HG02852 (cell line): ENCODE measurements around the gene TDRD10.
"Not testable (repeated sequence)": the region's sequence is repeated elsewhere in the genome, so short reads cannot be mapped to it uniquely, and the experiment has no call there.

Experiments
- ATAC-seq: cut with Tn5 transposase; IDR thresholded peaks from one replicate; pipeline ENCODE4 v1.9.1; 2021; ENCODE audit warnings: mild to moderate bottlenecking, moderate library complexity; ENCODE audit not compliant: unreplicated experiment

TDRD10 gene

GRCh38 chr1:154512760-154513159 is 10.7 kb downstream of the TDRD10 start:
- no peak for ATAC-seq

GRCh38 chr1:154514066-154514553 is 12.1 kb downstream of the TDRD10 start:
- ATAC-seq = no peak

- no peak for ATAC-seq
Measured at GRCh38 chr1:154517661-154518060, 15.6 kb downstream of the TDRD10 start.

- ATAC-seq = no peak
Measured at GRCh38 chr1:154519591-154519991, 17.6 kb downstream of the TDRD10 start.

GRCh38 chr1:154520333-154520732 is 18.3 kb downstream of the TDRD10 start:
- no peak for ATAC-seq

GRCh38 chr1:154521695-154522094 is 19.7 kb downstream of the TDRD10 start:
- ATAC-seq = no peak

GRCh38 chr1:154524881-154525280 is 22.9 kb downstream of the TDRD10 start:
- ATAC-seq = no peak

- ATAC-seq = no peak
Measured at GRCh38 chr1:154527192-154527591, 25.2 kb downstream of the TDRD10 start.

GRCh38 chr1:154529308-154529707 is 27.3 kb downstream of the TDRD10 start:
- no peak for ATAC-seq

GRCh38 chr1:154531950-154532349 is 29.9 kb downstream of the TDRD10 start:
- not testable (repeated sequence) for ATAC-seq

- ATAC-seq = no peak
Measured at GRCh38 chr1:154533952-154534844, 32.2 kb downstream of the TDRD10 start.

GRCh38 chr1:154536570-154536969 is 34.6 kb downstream of the TDRD10 start:
- no peak for ATAC-seq

- no peak for ATAC-seq
Measured at GRCh38 chr1:154539486-154540483, 37.8 kb downstream of the TDRD10 start.

- no peak for ATAC-seq
Measured at GRCh38 chr1:154541231-154541630, 39.2 kb downstream of the TDRD10 start.

- ATAC-seq = no peak
Measured at GRCh38 chr1:154546264-154547063, 44.4 kb downstream of the TDRD10 start.

GRCh38 chr1:154547105-154547732 is 45.2 kb downstream of the TDRD10 start:
- no peak for ATAC-seq

- no peak for ATAC-seq
Measured at GRCh38 chr1:154548028-154548427, 46.0 kb downstream of the TDRD10 start.

- no peak for ATAC-seq
Measured at GRCh38 chr1:154549202-154549770, 47.3 kb downstream of the TDRD10 start.

- ATAC-seq = no peak
Measured at GRCh38 chr1:154550070-154550469, 48.1 kb downstream of the TDRD10 start.

- no peak for ATAC-seq
Measured at GRCh38 chr1:154550657-154551056, 48.6 kb downstream of the TDRD10 start.
